CD8-positive, alpha-beta memory T cell (primary cell): ENCODE measurements around the gene PSMA7. TPM values are rescaled to one million over a fixed set of nuclear protein-coding genes. Genes with fewer than 3 reads are reported as not detected.

Experiments used
- CTCF ChIA-PET: fragments of 350-600 bp; sonication (Branson Sonifier 250); formaldehyde crosslinking; loops from one replicate; lab custom pipeline; 2021; ENCODE audit warnings: antibody characterized with exemption; lab: Charles Lee
- POLR2A ChIA-PET: fragments of 350-600 bp; sonication (Branson Sonifier 250); formaldehyde crosslinking; loops from one replicate; lab custom pipeline; 2021; ENCODE audit warnings: antibody characterized with exemption; lab: Charles Lee
- DNase-seq, 5 donors: peaks; one replicate each; pipeline versions ENCODE4 v3.0.0 to v3.0.0-alpha.2; 2020 to 2022; ENCODE audit warnings: mixed read lengths in 1 of 5
- H3K27ac ChIP-seq: one replicate; pipeline ENCODE4 v1.7.0; 2013; ENCODE audit warnings: low read depth, mild to moderate bottlenecking, low read length, moderate library complexity
- H3K27me3 ChIP-seq: 2 replicates; pipeline ENCODE4 v1.7.0; 2013; ENCODE audit warnings: low read length, mild to moderate bottlenecking; ENCODE audit not compliant: insufficient read depth, poor library complexity, severe bottlenecking
- H3K36me3 ChIP-seq: 2 replicates; pipeline ENCODE4 v1.7.0; 2013; ENCODE audit warnings: mild to moderate bottlenecking, low read length, moderate library complexity; ENCODE audit not compliant: insufficient read depth
- H3K4me1 ChIP-seq: 2 replicates; pipeline ENCODE4 v1.7.0; 2013; ENCODE audit warnings: mild to moderate bottlenecking, low read length, moderate library complexity; ENCODE audit not compliant: insufficient read depth
- H3K4me3 ChIP-seq: 2 replicates; pipeline ENCODE4 v1.7.0; 2013; ENCODE audit warnings: mild to moderate bottlenecking, low read length
- H3K9me3 ChIP-seq: 2 replicates; pipeline ENCODE4 v1.7.0; 2013; ENCODE audit warnings: mild to moderate bottlenecking, low read length
- H3K27ac Mint-ChIP-seq, 8 donors: one replicate each; pipeline ENCODE4 v1.8.0; 2020 to 2021; ENCODE audit warnings: mixed read lengths in 8 of 8, mild to moderate bottlenecking in 6 of 8, inconsistent platforms in 3 of 8, moderate library complexity in 3 of 8
- H3K27me3 Mint-ChIP-seq, 2 donors: one replicate each; pipeline ENCODE4 v1.8.0; 2020 to 2021; ENCODE audit warnings: mixed read lengths in 2 of 2, mild to moderate bottlenecking in 1 of 2, moderate library complexity in 1 of 2
- H3K36me3 Mint-ChIP-seq, 3 donors: one replicate each; pipeline ENCODE4 v1.8.0; 2020 to 2021; ENCODE audit warnings: mixed read lengths in 3 of 3, inconsistent platforms in 1 of 3, mild to moderate bottlenecking in 1 of 3
- H3K4me1 Mint-ChIP-seq, 3 donors: one replicate each; pipeline ENCODE4 v1.8.0; 2020 to 2021; ENCODE audit warnings: mixed read lengths in 3 of 3, inconsistent platforms in 1 of 3, mild to moderate bottlenecking in 1 of 3
- H3K4me3 Mint-ChIP-seq, 7 donors: one replicate each; pipeline ENCODE4 v1.8.0; 2020 to 2021; ENCODE audit warnings: mixed read lengths in 7 of 7, mild to moderate bottlenecking in 6 of 7, moderate library complexity in 4 of 7, inconsistent platforms in 2 of 7
- H3K9me3 Mint-ChIP-seq, 5 donors: one replicate each; pipeline ENCODE4 v1.8.0; 2020 to 2022; ENCODE audit warnings: mixed read lengths in 5 of 5, mild to moderate bottlenecking in 3 of 5, moderate library complexity in 2 of 5, inconsistent platforms in 1 of 5
- polyA plus RNA-seq: library from polyadenylated mRNA; unstranded; fragments of 300-500 nt; fragmentation: Illumina TruSeq; gene quantifications from one replicate; pipeline ENCODE4 v1.2.3, GENCODE V29; 2021
- total RNA-seq, 2 experiments: library from RNA; stranded (reverse); gene quantifications; one replicate each; pipeline ENCODE4 v1.2.3, GENCODE V29; 2021

Gene PSMA7
- total and polyA plus RNA-seq, 3 experiments from 2014 or later, result 447 to 464 (median 459) TPM

GRCh38 chr20:62167474-62167873 lies 24.3 kb upstream of the PSMA7 start:
- no peaks in the 10 kb centered on the region for H3K27me3 ChIP-seq
- CTCF ChIA-PET, result interaction anchor here (1.3 to 2.0 kb wide), 2 partner anchors 24 to 156 kb away, joined by 3 to 4 read pairs; no protein-coding TSS in a partner anchor

GRCh38 chr20:62165762-62166399 lies 22.7 kb upstream of the PSMA7 start:
- DNase-seq, result no peak
- H3K27ac Mint-ChIP-seq, result no peak overlapping the region
- no peaks in the 10 kb centered on the region for H3K9me3 Mint-ChIP-seq
- Histone ChIP-seq H3K4me3 (no peak overlapping the region), H3K27ac (no peak overlapping the region), H3K4me1 (no peaks in the 10 kb centered on the region), H3K27me3 (no peaks in the 10 kb centered on the region), H3K36me3 (no peaks in the 10 kb centered on the region), H3K9me3 (no peaks in the 10 kb centered on the region)
- H3K36me3 Mint-ChIP-seq, result peaks cover 0 to 62% (median 1%) of the 10 kb centered on the region in 3 donors
- H3K27me3 Mint-ChIP-seq, result no peaks in the 10 kb centered on the region
- ChIA-PET CTCF (interaction anchor here (2.0 kb wide), 1 partner anchor 155 kb away, joined by 4 read pairs; no protein-coding TSS in a partner anchor), POLR2A (no interaction called here)
- no peak overlapping the region for H3K4me3 Mint-ChIP-seq
- H3K4me1 Mint-ChIP-seq, result no peaks in the 10 kb centered on the region

More at GRCh38 chr20:62167474-62167873, 24.3 kb upstream of the PSMA7 start:
- H3K27ac ChIP-seq, result no peak overlapping the region
- H3K9me3 ChIP-seq, result no peaks in the 10 kb centered on the region
- H3K4me1 ChIP-seq, result no peaks in the 10 kb centered on the region
- no peaks in the 10 kb centered on the region for H3K27me3 Mint-ChIP-seq
- H3K36me3 ChIP-seq, result no peaks in the 10 kb centered on the region
- H3K4me3 ChIP-seq, result no peak overlapping the region
- H3K36me3 Mint-ChIP-seq, result peaks cover 0 to 54% (median 4%) of the 10 kb centered on the region in 3 donors
- H3K9me3 Mint-ChIP-seq, result no peaks in the 10 kb centered on the region
- POLR2A ChIA-PET, result interaction anchor here (0.7 kb wide), 1 partner anchor 31 kb away, joined by 6 read pairs; no protein-coding TSS in a partner anchor
- DNase-seq, result no peak
- H3K27ac Mint-ChIP-seq, result no peak overlapping the region
- no peak overlapping the region for H3K4me3 Mint-ChIP-seq
- H3K4me1 Mint-ChIP-seq, result no peaks in the 10 kb centered on the region

GRCh38 chr20:62164879-62165761 lies 21.9 kb upstream of the PSMA7 start:
- ChIA-PET POLR2A (no interaction called here), CTCF (no interaction called here)
- no peak overlapping the region for H3K4me3 ChIP-seq
- Mint-ChIP-seq H3K4me1 (no peaks in the 10 kb centered on the region), H3K36me3 (peaks cover 0 to 68% (median 1%) of the 10 kb centered on the region in 3 donors), H3K9me3 (no peaks in the 10 kb centered on the region), H3K27me3 (no peaks in the 10 kb centered on the region), H3K4me3 (no peak overlapping the region), H3K27ac (no peak overlapping the region)
- H3K27ac ChIP-seq, result no peak overlapping the region
- DNase-seq, result no peak
- no peaks in the 10 kb centered on the region for H3K9me3 ChIP-seq
- no peaks in the 10 kb centered on the region for H3K27me3 ChIP-seq
- no peaks in the 10 kb centered on the region for H3K4me1 ChIP-seq
- no peaks in the 10 kb centered on the region for H3K36me3 ChIP-seq

GRCh38 chr20:62163986-62164762 lies 21.0 kb upstream of the PSMA7 start:
- no peak overlapping the region for H3K4me3 Mint-ChIP-seq
- Histone ChIP-seq H3K36me3 (no peaks in the 10 kb centered on the region), H3K27ac (no peak overlapping the region), H3K4me1 (no peaks in the 10 kb centered on the region), H3K9me3 (no peaks in the 10 kb centered on the region), H3K4me3 (no peak overlapping the region), H3K27me3 (no peaks in the 10 kb centered on the region)
- H3K27me3 Mint-ChIP-seq, result no peaks in the 10 kb centered on the region
- no peak for DNase-seq
- H3K36me3 Mint-ChIP-seq, result peaks cover 0 to 67% (median 1%) of the 10 kb centered on the region in 3 donors
- POLR2A ChIA-PET, result no interaction called here
- peaks cover 6% of the 10 kb centered on the region in 3 donors for H3K4me1 Mint-ChIP-seq
- no peaks in the 10 kb centered on the region for H3K9me3 Mint-ChIP-seq
- no peak overlapping the region for H3K27ac Mint-ChIP-seq
- CTCF ChIA-PET, result no interaction called here

- H3K4me3 ChIP-seq, result no peak overlapping the region
- DNase-seq, result no peak
- H3K9me3 Mint-ChIP-seq, result no peaks in the 10 kb centered on the region
- no peaks in the 10 kb centered on the region for H3K9me3 ChIP-seq
- H3K4me1 Mint-ChIP-seq, result peaks cover 6 to 9% (median 6%) of the 10 kb centered on the region in 3 donors
- POLR2A ChIA-PET, result no interaction called here
- no peaks in the 10 kb centered on the region for H3K4me1 ChIP-seq
- no peak overlapping the region for H3K27ac Mint-ChIP-seq
- H3K4me3 Mint-ChIP-seq, result no peak overlapping the region
- no peaks in the 10 kb centered on the region for H3K27me3 Mint-ChIP-seq
- no peaks in the 10 kb centered on the region for H3K27me3 ChIP-seq
- CTCF ChIA-PET, result no interaction called here
- peaks cover 0 to 64% (median 1%) of the 10 kb centered on the region in 3 donors for H3K36me3 Mint-ChIP-seq
- no peak overlapping the region for H3K27ac ChIP-seq
- H3K36me3 ChIP-seq, result no peaks in the 10 kb centered on the region
Measured at GRCh38 chr20:62163485-62163865, 20.3 kb upstream of the PSMA7 start.

- H3K27ac ChIP-seq, result no peak overlapping the region
- Mint-ChIP-seq H3K4me3 (no peak overlapping the region), H3K4me1 (peaks cover 6 to 9% (median 6%) of the 10 kb centered on the region in 3 donors), H3K36me3 (peaks cover 0 to 59% (median 1%) of the 10 kb centered on the region in 3 donors), H3K9me3 (no peaks in the 10 kb centered on the region), H3K27me3 (no peaks in the 10 kb centered on the region), H3K27ac (peak overlapping the region in 2 of 8 donors; percentile 58 to 87)
- DNase-seq, result no peak
- H3K27me3 ChIP-seq, result no peaks in the 10 kb centered on the region
- H3K4me3 ChIP-seq, result no peak overlapping the region
- H3K4me1 ChIP-seq, result no peaks in the 10 kb centered on the region
- no peaks in the 10 kb centered on the region for H3K36me3 ChIP-seq
- CTCF ChIA-PET, result no interaction called here
- POLR2A ChIA-PET, result no interaction called here
- no peaks in the 10 kb centered on the region for H3K9me3 ChIP-seq
Measured at GRCh38 chr20:62162765-62163484, 19.7 kb upstream of the PSMA7 start.

GRCh38 chr20:62161347-62161746 lies 18.2 kb upstream of the PSMA7 start:
- Mint-ChIP-seq H3K4me3 (peak overlapping the region in 1 of 7 donors; percentile 59), H3K27me3 (no peaks in the 10 kb centered on the region), H3K36me3 (peaks cover 0 to 58% (median under 1%) of the 10 kb centered on the region in 3 donors), H3K27ac (no peak overlapping the region), H3K9me3 (no peaks in the 10 kb centered on the region), H3K4me1 (peaks cover 6 to 13% (median 12%) of the 10 kb centered on the region in 3 donors)
- Histone ChIP-seq H3K36me3 (no peaks in the 10 kb centered on the region), H3K27ac (no peak overlapping the region), H3K4me1 (no peaks in the 10 kb centered on the region), H3K27me3 (no peaks in the 10 kb centered on the region), H3K4me3 (no peak overlapping the region), H3K9me3 (no peaks in the 10 kb centered on the region)
- ChIA-PET CTCF (no interaction called here), POLR2A (no interaction called here)
- no peak for DNase-seq
